ENCODE data around the gene ZDHHC11B.
"Not testable (repeated sequence)": the region's sequence is repeated elsewhere in the genome, so short reads cannot be mapped to it uniquely, and the experiment has no call there.

ZDHHC11B gene

DNA sequence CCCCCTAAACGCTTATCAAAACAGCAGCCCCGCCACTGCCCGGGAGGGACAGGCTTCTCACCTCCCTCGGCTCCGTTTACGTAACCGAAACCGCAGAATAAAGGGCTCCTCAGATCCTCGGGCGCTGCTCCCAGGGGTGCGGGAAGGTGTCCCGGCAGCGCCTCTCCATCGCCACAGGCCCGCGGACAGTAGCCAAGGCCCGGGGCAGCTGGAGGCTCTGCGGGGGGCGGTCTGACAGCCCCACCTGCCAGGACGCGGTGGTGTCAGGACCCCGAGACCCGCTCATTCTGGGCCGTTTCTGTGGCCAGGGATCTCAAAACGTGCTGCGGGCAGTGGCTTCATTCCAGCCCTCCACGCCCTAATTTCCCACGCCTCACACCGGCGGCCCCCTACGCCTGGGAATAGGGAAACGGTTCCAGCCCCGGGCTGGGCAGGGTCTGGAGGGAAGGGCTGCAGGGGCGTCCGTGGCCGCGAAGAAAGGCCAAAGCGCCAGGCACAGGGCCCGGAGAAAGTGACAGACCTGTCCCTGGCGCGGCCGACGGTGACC is 575 bp downstream of the ZDHHC11B start:
- not testable (repeated sequence) for DNase-seq

DNA sequence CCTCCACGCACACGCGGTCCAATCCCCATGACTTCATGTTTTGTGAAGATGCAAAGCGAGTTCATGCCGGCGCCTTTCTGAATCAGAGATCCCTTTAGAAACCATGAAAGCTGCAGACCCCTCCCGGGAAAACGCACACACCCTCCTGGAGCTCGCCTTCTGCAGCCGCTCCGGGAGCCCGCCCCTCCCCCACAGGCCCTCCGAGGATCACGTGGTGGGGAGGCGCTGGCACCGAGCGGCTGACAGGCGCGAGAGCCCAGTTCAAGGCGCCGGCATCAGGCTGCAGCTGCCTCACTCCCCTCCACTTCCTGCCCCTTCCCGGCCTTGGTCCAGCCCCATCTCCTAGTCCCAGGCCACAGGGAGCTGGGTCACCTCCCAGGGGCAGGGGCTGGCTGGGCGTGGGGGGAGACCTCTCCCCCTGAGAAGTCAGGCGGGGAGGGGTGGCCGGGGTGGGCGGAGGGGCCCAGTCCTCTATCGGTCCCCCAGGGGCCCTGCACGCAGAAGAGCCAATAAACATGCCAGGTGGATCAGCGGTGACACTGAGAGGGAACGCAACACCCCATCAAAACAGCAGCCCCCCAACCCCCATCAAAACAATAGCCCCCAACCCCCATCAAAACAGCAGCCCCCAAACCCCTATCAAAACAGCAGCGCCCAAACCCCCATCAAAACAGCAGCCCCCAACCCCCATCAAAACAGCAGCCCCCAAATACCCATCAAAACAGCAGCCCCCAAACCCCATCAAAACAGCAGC is 1.3 kb downstream of the ZDHHC11B start:
- DNase-seq = not testable (repeated sequence)

DNA sequence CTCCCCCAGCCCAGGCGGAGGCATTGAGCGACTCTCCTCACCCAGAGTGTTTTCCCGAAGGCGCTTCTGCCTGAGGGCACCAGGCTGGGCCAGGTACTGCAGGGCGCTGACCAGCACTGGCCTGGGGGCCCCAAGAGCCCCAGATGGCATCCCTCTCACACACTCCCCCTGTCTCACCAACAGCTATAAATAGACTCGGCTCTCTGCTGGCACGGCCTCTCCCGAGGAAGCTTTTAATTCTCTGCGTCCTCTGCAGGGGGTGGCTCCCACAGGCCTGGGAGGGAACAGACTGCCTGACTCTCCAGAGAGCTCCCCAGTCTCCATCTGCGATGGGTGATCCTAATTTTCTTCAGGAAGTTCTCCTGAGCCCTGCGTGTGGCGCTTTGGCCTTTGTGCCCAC is 2.2 kb downstream of the ZDHHC11B start:
- DNase-seq = not testable (repeated sequence)

DNA sequence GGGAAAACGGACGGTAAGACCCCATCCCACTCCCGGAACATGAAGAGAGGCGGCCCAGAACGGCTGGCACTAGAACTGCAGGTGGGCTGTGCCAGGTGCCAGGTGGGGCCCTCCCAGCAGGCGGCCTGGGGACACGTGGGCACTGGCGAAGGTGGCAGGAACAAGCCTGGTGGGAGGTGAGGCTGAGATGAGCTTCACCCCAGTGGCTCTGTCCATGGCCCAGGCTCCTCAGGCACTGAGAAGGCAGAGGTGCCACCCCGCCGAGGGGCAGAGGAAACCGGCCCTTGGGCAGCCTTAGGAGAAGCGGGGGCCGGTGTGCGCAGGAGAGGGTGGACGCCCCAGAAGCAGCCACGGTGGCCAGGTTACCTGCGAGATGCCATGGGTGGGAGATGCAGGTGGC is 4.0 kb downstream of the ZDHHC11B start:
- not testable (repeated sequence) for DNase-seq

DNA sequence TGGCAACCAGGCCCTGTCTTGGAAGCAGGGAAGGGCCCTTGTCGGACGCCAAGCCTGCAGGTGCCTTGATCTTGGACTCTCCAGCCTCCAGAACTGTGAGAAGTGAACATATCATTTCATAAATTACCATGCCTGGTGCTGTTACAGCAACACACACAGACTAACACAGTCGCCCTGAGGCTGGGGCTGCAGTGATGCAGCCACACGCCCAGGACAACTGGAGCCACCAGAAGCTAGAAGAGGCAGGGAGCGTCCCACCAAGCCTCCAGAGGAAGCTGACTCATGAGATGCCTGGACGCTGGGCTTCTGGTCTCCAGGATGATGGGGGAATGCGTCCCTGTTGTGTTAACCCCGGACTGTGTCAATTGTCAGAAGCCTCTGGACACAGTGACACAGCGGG is 5.6 kb downstream of the ZDHHC11B start:
- not testable (repeated sequence) for DNase-seq

DNA sequence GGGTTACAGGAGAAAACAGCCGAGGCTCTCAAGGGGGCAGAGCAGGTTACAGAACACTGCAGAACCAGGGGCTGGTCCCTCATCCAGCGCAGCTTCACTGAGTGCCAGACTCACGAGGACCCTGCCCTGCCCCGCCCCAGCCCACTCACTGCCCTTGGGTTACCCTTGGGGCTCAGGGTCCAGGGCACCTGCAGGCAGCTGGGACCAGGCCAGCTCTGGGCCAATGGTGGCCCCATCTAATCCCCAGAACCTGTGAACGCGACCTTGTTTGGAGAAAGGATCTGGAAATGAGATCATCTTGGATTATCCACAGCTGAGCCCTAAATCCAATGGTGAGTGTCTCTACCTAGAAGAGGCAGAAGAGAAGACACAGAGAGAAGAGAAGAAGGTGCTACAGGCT is 6.1 kb downstream of the ZDHHC11B start:
- not testable (repeated sequence) for DNase-seq

DNA sequence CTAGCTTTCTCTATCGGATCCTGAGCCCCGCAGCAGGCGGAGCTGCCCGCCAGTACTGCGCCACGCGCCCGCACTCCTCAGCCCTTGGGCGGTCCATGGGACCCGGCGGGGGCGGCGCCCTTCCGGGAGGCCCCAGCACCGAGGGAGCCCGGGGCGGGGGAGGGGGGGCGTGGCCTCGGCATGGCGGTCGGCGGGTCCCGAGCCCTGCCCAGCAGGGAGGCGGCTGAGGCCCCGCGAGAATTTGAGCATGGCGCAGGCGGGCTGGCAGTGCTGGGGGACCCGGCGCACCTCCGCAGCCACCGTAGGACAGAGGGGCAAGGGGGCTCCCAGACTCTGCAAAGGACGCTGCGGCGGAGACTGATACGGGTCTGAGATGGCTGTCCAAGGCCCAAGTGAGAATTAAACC is 6.8 kb downstream of the ZDHHC11B start:
- DNase-seq = no peak

DNA sequence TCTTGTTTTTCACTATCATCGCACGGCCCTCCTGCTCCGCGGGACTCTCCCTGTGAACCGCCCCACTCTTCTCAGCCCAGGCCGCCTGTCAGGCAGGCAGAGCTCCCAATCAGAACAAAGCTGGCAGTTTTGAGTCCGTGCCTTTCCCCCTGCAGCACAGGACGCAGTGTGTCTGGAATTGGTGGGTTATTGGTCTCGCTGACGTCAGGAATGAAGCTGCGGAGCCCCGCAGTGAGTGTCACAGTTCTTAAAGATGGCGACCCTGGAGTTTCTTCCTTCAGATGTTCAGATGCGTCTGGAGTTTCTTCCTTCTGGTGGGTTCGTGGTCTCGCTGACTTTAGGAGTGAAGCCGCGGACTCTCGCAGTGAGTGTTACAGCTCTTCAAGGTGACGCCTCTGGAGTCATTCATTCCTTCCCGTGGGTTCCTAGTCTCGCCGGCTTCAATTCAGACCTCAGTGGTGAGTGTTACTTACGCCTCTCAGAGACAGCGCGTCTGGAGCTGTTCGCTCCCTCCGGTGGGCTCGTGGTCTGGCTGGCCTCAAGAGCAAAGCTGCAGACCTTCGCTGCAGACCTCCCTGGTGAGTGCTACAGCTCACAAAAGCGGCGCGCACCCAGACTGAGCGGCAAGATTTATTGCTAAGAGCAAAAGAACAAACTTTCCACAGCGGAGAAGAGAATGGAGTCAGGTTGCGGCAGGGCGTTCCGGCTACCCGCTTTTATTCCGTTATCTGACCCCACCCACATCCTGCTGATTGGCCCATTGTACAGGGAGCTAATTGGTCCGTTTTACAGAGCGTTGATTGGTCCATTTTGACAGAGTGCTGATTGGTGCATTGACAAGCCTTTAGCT is 7.4 kb downstream of the ZDHHC11B start:
- DNase-seq = no peak

DNA sequence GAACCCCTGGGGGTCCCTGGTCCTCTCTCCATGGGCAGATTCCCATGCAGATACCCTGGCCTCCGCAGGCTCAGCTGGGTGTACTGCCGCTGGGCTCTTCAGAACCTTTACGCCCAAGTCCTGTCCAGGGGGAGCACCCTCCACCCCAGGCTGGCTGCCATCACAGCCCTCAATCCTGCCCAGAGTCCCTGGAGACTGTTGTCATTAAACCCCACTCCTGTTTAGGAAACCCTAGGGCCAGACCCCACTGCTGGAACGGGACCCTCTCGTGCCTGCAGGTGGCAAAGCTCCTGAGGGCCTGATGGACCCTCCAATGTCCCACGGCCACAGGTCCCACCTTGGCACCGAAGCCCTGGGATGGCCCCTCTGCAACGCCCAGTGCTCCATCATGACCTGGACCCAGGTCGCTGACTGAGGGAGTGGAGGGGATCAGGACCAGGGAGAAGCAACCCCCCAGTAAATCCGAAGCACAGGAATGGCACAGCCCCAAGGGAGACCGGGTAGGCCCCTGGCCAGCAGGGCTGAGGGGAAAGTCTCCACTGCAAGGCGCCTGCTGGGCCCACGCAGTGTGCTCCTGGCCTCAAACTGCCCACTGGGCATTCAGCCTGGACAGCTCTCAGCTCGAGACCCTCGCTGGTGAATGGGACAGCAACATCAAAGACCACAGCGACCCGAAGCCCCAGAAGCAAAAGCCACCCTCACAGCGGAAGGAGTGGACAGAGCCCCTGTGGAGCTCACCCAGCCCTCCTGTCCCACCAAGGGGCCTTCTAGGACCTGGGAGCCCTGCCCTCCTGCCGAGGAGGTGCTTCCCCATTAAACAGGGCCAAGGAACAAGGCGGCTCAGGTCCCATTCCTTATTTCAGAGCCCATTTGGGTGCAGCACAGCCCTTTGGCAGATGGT is 8.3 kb downstream of the ZDHHC11B start:
- DNase-seq = no peak

DNA sequence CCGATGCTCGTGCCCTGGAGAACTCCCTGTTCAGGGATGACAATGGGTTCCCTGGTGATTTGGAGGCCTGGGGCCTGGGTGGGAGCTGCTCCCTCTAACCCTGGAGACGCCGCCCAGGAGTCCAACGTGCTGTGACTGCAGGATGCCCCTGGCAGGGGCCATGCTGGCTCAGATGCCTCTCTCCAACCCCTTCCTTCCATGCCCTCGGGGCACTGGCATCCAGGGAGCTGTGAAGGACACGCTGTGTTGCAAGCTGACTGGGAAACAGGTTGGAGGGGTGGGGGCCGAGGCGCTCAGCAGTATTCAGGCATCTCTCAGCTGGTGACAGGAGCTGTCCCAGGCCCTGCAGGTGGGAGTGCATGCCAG is 9.0 kb downstream of the ZDHHC11B start:
- not testable (repeated sequence) for DNase-seq

DNA sequence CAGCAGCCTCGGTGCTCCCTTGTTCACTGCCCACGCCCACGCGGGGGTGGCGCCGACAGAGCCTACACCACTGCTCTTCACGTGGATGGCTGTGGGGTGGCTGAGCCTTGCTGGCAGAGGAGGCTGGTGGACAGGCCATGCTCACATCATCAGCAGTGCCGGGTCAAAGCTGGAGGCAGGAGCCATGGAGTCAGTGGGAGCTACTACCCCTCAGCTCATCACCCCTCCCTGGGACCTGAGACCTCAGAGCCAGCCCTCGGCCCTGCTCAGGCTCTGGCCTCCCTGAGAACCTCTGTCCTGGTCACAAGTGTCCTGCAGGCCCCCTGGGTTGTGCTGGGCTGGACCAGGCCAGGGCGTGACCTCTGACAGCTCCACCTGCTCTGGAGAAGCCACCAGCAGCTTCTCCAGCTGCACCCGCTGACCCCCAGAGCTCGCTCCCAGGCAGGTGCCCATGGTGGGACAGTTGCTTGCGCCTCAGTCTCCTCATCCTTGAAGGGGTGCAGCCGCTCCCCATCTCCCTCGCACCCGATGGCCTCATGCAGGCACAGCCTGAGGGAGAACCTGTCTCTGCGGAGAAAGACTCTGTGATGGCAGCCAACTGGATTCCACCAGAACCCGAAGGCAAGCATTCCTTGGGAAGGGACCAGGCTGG is 9.5 kb downstream of the ZDHHC11B start:
- DNase-seq = not testable (repeated sequence)

DNA sequence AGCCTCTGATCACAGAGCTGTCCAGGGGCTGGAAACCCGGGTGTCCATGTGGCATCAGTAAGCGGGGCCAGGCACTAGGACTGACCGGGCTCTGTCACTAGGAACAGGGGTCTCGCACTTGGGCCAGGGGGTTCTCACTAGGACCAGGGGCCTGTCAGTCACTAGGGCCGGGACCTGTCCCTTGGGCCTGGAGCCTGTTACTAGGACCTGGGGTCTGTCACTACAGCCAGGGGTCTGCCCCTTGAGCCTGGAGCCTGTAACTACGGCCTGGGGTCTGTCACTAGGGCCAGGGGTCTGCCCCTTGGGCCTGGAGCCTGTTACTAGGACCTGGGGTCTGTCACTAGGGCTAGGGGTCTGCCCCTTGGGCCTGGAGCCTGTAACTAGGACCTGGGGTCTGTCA is 10.2 kb downstream of the ZDHHC11B start:
- DNase-seq = not testable (repeated sequence)

DNA sequence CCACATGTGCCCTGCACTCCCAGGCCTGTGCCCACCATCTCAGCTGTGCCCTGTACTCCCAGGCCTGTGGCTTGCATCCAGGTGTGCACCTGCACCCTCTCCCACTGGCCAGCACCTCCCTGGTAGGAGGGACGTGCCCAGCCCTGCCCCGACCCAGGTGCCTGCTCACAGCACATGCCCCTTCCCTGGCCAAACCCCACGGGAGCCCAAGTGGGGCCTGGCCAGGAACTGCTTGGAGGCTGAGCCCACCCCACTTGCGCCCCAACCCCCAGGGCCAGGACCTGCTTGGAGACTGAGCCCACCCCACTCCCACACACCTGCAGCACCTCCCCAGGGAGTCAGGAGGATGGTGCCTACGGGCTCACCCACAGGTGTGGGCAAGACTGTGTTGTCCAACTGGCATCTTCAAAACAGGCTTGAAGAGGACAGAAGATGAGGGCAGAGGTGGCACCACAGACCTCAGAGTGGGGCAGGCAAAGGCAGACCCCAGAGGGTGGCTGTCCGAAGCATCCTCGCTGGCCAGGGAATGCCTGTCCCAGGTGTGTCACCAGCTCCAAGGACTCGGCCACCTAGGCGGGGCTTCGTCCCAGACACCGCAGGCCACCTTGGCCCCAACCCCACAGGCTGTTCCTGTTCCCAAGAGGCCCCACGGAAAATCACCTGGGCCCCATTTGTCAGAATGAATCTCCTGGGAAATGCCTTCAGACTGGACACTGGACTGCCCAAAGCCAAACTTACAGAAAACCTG is 10.8 kb downstream of the ZDHHC11B start:
- no peak for DNase-seq

DNA sequence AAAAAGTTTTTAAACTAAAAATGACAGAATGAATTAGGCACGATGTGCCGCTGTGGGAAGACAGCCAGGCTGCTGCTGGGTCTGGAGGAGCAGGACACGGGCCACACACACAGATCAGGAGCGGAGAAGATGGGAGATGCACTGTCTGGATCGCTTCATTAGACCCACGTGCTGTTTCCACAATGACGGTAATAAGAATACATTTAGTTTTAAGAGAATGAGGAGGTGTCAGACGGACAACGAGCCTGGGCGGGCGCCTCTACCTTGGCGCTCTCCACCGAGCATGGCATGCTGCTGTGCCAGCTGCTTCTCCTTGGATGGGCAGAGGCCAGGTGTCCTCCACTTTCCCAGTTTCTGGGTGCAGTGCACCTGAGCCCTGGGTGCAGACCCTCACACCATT is 11.6 kb downstream of the ZDHHC11B start:
- not testable (repeated sequence) for DNase-seq

DNA sequence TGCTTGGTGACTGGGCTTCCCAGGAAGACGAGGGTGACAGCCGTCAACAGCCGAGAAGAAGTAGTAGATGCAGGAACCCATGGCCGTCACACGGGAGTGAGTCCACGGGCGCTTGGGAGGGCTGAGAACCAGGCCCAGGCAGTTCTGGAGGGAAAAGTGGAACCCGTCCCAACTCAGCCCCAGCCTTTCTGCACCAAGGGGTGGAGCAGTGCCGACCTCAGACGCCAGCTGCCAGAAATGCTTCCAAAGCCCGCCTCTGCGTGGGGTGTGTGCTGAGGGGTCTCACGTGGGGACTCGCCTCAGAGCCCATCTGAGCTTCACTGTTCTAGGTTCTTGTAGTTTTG is 12.0 kb downstream of the ZDHHC11B start:
- not testable (repeated sequence) for DNase-seq

DNA sequence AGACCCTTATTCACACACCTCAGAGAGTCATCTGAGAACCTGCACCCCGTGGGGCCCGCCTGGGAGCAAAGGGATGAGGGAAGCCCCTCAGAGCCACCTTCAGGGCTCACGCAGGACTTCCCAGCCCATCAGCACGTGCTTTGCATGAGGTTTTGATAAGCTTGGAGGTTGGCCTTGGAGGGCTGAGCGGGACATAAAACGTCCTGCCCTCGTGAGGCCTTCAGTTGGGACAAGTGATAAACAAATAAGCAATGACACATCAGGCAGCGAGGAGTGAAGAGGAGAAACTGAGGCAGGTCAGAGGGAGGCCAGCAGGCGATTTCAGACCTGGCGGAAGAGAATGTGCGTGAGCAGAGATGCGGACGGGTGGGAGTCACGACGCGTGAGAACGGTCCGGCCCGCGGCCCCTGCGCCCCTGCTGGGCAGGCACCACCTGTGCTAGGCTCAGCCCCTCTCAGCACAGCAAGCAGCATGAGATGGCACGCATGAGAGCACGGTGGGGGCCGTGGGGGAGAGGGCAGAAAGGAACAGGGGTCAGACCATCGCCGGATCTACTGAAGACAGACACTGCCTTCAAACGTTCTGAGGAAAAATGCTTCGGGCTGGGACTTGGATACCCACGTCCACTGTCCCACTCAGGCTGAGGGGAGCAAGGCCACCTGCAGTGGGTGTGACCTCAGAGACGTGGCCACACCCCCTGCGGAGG is 12.5 kb downstream of the ZDHHC11B start:
- not testable (repeated sequence) for DNase-seq

DNA sequence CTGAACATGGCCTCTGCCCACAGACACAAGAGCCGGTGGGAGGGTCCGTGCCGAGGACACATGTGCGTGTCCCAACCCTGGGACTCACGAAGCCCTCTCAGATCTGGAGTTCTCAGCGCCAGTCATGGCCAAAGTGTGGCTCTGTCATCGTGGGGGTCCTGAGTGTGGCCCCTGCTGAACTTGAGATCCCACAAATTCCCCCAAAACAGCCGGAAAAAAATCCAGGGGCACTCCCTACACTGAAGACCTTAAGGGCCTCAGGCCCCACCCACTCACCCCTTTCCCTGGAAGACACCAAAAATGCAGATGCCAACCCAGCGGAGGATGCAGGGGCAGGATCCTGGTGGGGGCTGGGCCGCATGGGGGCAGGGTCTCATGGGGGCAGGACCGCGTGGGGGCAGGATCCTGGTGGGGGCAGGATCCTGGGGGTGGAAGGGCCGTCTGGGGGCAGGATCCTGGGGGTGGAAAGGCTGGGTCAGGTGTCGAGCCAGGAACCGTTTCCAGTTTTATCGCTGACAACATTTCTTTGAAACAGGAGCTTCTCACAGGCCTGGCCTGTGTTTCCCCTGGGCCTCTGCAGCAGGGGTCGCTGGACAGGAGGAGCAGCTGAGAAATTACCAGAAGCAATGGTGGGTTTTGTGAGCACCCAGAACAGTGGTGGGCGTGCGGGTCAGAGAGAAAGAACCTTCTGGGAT is 13.3 kb downstream of the ZDHHC11B start:
- DNase-seq = not testable (repeated sequence)

DNA sequence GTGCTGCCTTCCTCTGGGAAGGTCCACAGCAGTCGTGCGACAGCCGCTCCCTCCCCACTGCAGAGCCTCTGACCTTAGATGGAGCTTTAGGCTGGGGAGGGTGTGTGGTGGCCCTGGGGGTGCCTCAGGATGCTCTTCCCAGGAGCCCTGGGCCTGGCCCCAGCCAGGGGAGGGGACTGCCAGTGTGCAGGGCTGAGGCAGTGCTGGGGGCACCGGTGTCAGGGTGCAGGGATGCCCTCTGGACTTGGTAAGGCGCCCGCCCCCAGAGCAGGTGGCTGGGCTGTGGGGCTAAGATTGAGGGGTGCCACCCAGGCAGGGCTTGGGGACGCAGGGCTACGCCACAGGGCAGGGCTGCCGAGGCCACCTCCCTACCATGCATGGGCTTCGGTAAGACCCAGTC is 13.9 kb downstream of the ZDHHC11B start:
- DNase-seq = not testable (repeated sequence)

DNA sequence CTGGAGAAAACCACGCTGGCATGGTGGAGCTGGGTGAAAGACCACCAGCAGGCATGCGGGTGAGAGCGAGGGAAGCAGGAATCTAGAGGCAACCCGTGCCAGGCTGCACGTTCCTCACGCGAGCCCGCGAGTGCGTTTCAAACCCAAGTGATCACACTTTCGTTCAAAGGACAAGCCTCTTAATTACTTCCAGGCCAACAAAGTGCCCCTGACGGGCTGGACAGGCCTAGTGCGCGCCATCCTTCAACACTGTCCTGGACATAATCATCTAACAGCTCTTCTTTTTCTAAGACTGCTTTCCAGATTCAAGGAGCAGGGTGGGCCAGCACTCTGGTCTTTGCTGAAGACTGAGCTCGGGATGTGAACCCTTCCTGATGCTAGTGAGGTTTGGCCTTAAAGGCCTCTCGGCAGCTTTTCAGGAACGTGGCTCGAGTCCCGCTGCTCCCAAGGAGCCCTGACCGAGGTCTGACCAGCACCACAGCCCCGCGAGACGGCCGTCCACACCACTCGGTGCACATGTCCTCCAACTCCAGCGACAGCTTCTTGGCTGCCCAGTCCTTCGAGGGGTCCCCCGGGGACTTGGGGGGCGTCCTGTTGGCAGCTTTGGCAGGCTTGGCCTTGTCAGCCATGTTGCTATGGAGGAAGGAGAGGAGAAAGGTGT is 14.9 kb downstream of the ZDHHC11B start:
- not testable (repeated sequence) for DNase-seq
